Stimulated activated CD4-positive, alpha-beta T cell treated with anti-CD3 and anti-CD28 coated beads, Interleukin-4, amount 100 ng/mL, for 4 hours (primary cell): Measurements from ENCODE around the gene SLC25A6.
"Not testable (repeated sequence)": the region's sequence is repeated elsewhere in the genome, so short reads cannot be mapped to it uniquely, and the experiment has no call there.

Experiments
- DNase-seq, 2 experiments: peaks; one replicate each; pipeline ENCODE4 v3.0.0-alpha.2; 2020

Gene SLC25A6

GRCh38 chrX:1351981-1352714 lies 39.8 kb downstream of the SLC25A6 start:
- DNase-seq, result no peak

GRCh38 chrX:1349606-1350005 lies 42.3 kb downstream of the SLC25A6 start:
- not testable (repeated sequence) for DNase-seq

DNA sequence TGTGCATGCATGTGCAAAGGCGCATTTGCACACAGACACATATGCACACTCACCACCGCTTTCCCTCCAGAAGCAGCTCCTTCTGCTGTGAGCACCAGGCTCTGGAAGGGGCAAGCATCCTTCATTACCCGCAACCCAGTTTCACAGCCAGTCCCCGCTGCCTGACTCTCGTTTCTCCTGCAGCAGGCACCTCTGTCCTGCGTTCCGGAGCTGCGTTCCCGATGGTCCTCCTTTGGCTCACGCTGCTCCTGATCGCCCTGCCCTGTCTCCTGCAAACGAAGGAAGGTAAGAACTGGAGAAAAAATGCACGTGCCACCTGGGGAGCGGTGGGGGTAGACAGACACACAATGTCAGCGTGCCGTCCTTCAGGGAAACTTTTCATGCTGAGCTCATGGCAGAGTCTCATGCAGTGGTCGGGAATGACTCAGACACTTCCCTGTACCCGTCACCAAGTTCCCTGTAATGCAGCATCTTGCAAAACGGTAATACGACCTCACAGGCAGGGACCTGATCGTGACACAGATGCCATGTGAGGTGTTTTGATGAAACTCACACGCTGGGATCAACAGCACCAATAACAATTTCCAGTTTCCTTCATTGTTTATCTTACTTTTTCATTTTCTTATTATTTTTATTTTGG lies 50.2 kb downstream of the SLC25A6 start:
- DNase-seq, result no peak

- no peak for DNase-seq
These were observed 54.7 kb downstream of the SLC25A6 start for GRCh38 chrX:1336948-1337779.

DNA sequence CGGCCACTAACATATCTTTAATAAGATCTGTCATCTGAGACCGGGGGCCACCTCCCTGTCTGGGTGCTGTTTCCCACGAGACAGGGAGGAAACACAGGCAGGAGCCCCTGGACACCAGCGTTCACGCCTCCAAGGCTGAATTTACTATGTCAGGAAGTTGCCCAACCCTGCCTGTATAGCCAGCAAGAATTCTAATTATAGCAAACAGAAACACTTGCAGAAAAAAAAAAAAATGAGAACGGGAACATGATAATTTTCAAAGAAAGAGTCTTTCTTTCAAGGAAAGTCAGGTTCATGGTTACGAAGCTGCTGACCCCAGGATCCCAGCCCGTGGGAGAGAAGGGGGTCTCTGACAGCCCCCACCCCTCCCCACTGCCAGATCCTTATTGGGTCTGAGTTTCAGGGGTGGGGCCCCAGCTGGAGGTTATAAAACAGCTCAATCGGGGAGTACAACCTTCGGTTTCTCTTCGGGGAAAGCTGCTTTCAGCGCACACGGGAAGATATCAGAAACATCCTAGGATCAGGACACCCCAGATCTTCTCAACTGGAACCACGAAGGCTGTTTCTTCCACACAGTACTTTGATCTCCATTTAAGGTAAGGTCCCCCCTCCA lies 55.5 kb downstream of the SLC25A6 start, which contains the start of gene IL3RA:
TSS of gene IL3RA (plus strand) at position 455 of the 613 bp plus-strand sequence. CDS start 4,981 bp downstream, outside the sequence.
- DNase-seq, result no peak
